IMR-90 (cell line): ENCODE data around the gene ANKFN1. TPM values are rescaled to one million over a fixed set of nuclear protein-coding genes. Genes with fewer than 3 reads are reported as not detected.

Experiments
- ATAC-seq: fragments of 200-7000 bp; cut with Tn5 transposase; 2 replicates; pipeline ENCODE4 v1.9.1; 2020; ENCODE audit warnings: low read depth, mild to moderate bottlenecking, moderate library complexity
- BruUV-seq: library from RNA; stranded (reverse); fragments of 400-500 nt; replicated peaks from 2 replicates; lab custom pipeline; 2021; lab: Mats Ljungman, UMichigan
- CTCF ChIA-PET: fragments of 300-600 bp; formaldehyde crosslinking; extraction: SDS; loops from one replicate; lab custom pipeline; 2021; ENCODE audit warnings: antibody characterized with exemption; lab: Yijun Ruan, JAX
- POLR2A ChIA-PET: fragments of 300-600 bp; sonication (Branson Sonifier 250); formaldehyde crosslinking; loops from one replicate; lab custom pipeline; 2022; ENCODE audit warnings: antibody characterized with exemption; ENCODE audit not compliant: unreplicated experiment; lab: Charles Lee
- DNase-seq: peaks from one replicate; pipeline ENCODE4 v3.0.0; 2013
- H2AFZ ChIP-seq: replicated peaks from 2 replicates; pipeline ENCODE3; 2013; ENCODE audit warnings: low read length, mild to moderate bottlenecking; ENCODE audit not compliant: poor library complexity
- H2AK5ac ChIP-seq: 2 replicates; pipeline ENCODE4 v1.6.1; 2013; ENCODE audit warnings: low read depth, low read length, inconsistent platforms
- H2AK9ac ChIP-seq: replicated peaks from 2 replicates; pipeline ENCODE3; 2013; ENCODE audit warnings: mild to moderate bottlenecking, low read depth, low read length, moderate library complexity; ENCODE audit not compliant: poor library complexity
- H2BK120ac ChIP-seq: 2 replicates; pipeline ENCODE4 v1.6.1; 2013; ENCODE audit warnings: low read depth, low read length, inconsistent platforms
- H2BK15ac ChIP-seq: 3 replicates; pipeline ENCODE4 v1.6.1; 2013; ENCODE audit warnings: low read depth, low read length, inconsistent platforms
- H2BK20ac ChIP-seq: 2 replicates; pipeline ENCODE4 v1.6.1; 2013; ENCODE audit warnings: low read depth, mild to moderate bottlenecking, inconsistent platforms, low read length, moderate library complexity
- H2BK5ac ChIP-seq: 2 replicates; pipeline ENCODE4 v1.6.1; 2013; ENCODE audit warnings: mild to moderate bottlenecking, low read depth, low read length, inconsistent platforms; ENCODE audit not compliant: poor library complexity, severe bottlenecking
- H3K14ac ChIP-seq: replicated peaks from 2 replicates; pipeline ENCODE4 v1.6.1; 2013; ENCODE audit warnings: low read depth, low read length, inconsistent platforms
- H3K18ac ChIP-seq: 2 replicates; pipeline ENCODE4 v1.6.1; 2013; ENCODE audit warnings: low read depth, low read length, control low read depth
- H3K23ac ChIP-seq: 2 replicates; pipeline ENCODE4 v1.6.1; 2013; ENCODE audit warnings: low read depth, low read length, inconsistent platforms
- H3K27ac ChIP-seq: 2 replicates; pipeline ENCODE4 v1.5.1; 2013; ENCODE audit warnings: mild to moderate bottlenecking, control low read depth, low read length; ENCODE audit not compliant: insufficient read depth
- H3K27me3 ChIP-seq: 2 replicates; pipeline ENCODE4 v1.6.1; 2013; ENCODE audit warnings: low read length; ENCODE audit not compliant: control insufficient read depth, insufficient read depth
- H3K36me3 ChIP-seq: 2 replicates; pipeline ENCODE4 v1.6.1; 2013; ENCODE audit warnings: low read length, mixed read lengths; ENCODE audit not compliant: control insufficient read depth, insufficient read depth
- H3K4ac ChIP-seq: 2 replicates; pipeline ENCODE4 v1.6.1; 2013; ENCODE audit warnings: low read depth, low read length, inconsistent platforms
- H3K4me1 ChIP-seq: 2 replicates; pipeline ENCODE4 v1.6.1; 2013; ENCODE audit warnings: low read length, mixed read lengths; ENCODE audit not compliant: control insufficient read depth, insufficient read depth
- H3K4me2 ChIP-seq: 2 replicates; pipeline ENCODE4 v1.6.1; 2013; ENCODE audit warnings: low read depth, mild to moderate bottlenecking, control low read depth, low read length, moderate library complexity
- H3K4me3 ChIP-seq: 2 replicates; pipeline ENCODE4 v1.5.1; 2013; ENCODE audit warnings: low read depth, mild to moderate bottlenecking, control low read depth, low read length, moderate library complexity; ENCODE audit not compliant: insufficient read depth
- H3K56ac ChIP-seq: 2 replicates; pipeline ENCODE4 v1.6.1; 2013; ENCODE audit warnings: low read length, inconsistent platforms; ENCODE audit not compliant: insufficient read depth; ENCODE audit errors: extremely low read depth
- H3K79me1 ChIP-seq, 2 experiments: 2 replicates each; pipeline ENCODE4 v1.6.1; 2013; ENCODE audit warnings: low read length in 2 of 2, inconsistent platforms in 1 of 2, low read depth in 1 of 2
- H3K9ac ChIP-seq: 2 replicates; pipeline ENCODE4 v1.6.1; 2013; ENCODE audit warnings: low read depth, low read length, control low read depth
- H3K9me1 ChIP-seq: 2 replicates; pipeline ENCODE4 v1.6.1; 2013; ENCODE audit warnings: low read length, inconsistent platforms; ENCODE audit not compliant: insufficient read depth
- H3K9me3 ChIP-seq: 2 replicates; pipeline ENCODE4 v1.6.1; 2013; ENCODE audit warnings: low read length; ENCODE audit not compliant: control insufficient read depth, insufficient read depth
- H4K20me1 ChIP-seq: 2 replicates; pipeline ENCODE4 v1.6.1; 2013; ENCODE audit warnings: low read length, inconsistent platforms; ENCODE audit not compliant: insufficient read depth
- H4K5ac ChIP-seq: 2 replicates; pipeline ENCODE4 v1.6.1; 2013; ENCODE audit warnings: mild to moderate bottlenecking, low read depth, low read length, control low read depth
- H4K8ac ChIP-seq, 2 experiments: 2 replicates each; pipeline ENCODE4 v1.6.1; 2013; ENCODE audit warnings: low read depth in 2 of 2, low read length in 2 of 2, control low read depth in 1 of 2, inconsistent platforms in 1 of 2
- H4K91ac ChIP-seq: 2 replicates; pipeline ENCODE4 v1.6.1; 2013; ENCODE audit warnings: low read depth, low read length, inconsistent platforms; ENCODE audit not compliant: insufficient read depth
- BHLHE40 ChIP-seq: fragments of 150-350 bp; IDR thresholded peaks from 2 replicates; pipeline ENCODE4 v1.6.1; 2016; ENCODE audit warnings: mild to moderate bottlenecking, low read depth, low read length
- CHD1 ChIP-seq: IDR thresholded peaks from 2 replicates; pipeline ENCODE4 v1.6.1; 2012; ENCODE audit warnings: low read depth, low read length, improper control_type of control experiment
- CTCF ChIP-seq: conservative IDR thresholded peaks from 2 replicates; pipeline ENCODE4 v1.5.1; 2012; ENCODE audit warnings: mild to moderate bottlenecking, low read depth, low read length, improper control_type of control experiment
- MAZ ChIP-seq: IDR thresholded peaks from 2 replicates; pipeline ENCODE4 v1.6.1; 2012; ENCODE audit warnings: low read depth, mild to moderate bottlenecking, low read length, improper control_type of control experiment, moderate library complexity, borderline replicate concordance
- MXI1 ChIP-seq: IDR thresholded peaks from 2 replicates; pipeline ENCODE4 v1.6.1; 2012; ENCODE audit warnings: low read depth, mild to moderate bottlenecking, low read length, moderate library complexity, borderline replicate concordance
- RAD21 ChIP-seq: IDR thresholded peaks from 2 replicates; pipeline ENCODE4 v1.6.1; 2012; ENCODE audit warnings: low read length, improper control_type of control experiment
- RCOR1 ChIP-seq: IDR thresholded peaks from 2 replicates; pipeline ENCODE4 v1.6.1; 2012; ENCODE audit warnings: mild to moderate bottlenecking, low read length, improper control_type of control experiment; ENCODE audit not compliant: insufficient replicate concordance
- SMC3 ChIP-seq: fragments of 150-350 bp; IDR thresholded peaks from 2 replicates; pipeline ENCODE4 v1.6.1; 2016; ENCODE audit warnings: low read depth, mild to moderate bottlenecking, antibody characterized with exemption, low read length, moderate library complexity
- WGBS, 2 experiments: methylation state at CpG; one replicate each; pipeline versions ENCODE4 v1.1.5 to v1.1.7; 2013; ENCODE audit warnings: missing lambda C conversion rate in 2 of 2; ENCODE audit not compliant: insufficient read length in 1 of 2; ENCODE audit errors: extremely low coverage in 2 of 2; 5-methylcytosine and 5-hydroxymethylcytosine counted together
- dilution Hi-C: fragments of 300-500 bp; cut with HindIII; formaldehyde crosslinking; loops from one replicate; pipeline ENCODE4 v1.14.3; 2018; ENCODE audit warnings: low sequenced_read_pairs; ENCODE audit not compliant: unreplicated experiment
- in situ Hi-C: fragments of 300-500 bp; cut with MboI; formaldehyde crosslinking; loops from 3 replicates; pipeline ENCODE4 v1.14.3; 2019; ENCODE audit warnings: low sequenced_read_pairs, inconsistent platforms, mixed read lengths
- intact Hi-C: fragments of 100-400 bp; cut with micrococcal nuclease; formaldehyde crosslinking; loops from 2 replicates; pipeline ENCODE4 v1.10.0; 2022
- polyA plus RNA-seq, 3 experiments: library from polyadenylated mRNA; depleted of rRNA; stranded (reverse); fragments of >200 nt; gene quantifications; 2 replicates each; pipeline ENCODE4 v1.2.3, GENCODE V29; 2012; ENCODE audit warnings: low replicate concordance in 1 of 3
- total RNA-seq: library from RNA; depleted of rRNA; stranded (reverse); fragments of >200 nt; gene quantifications from 2 replicates; pipeline ENCODE4 v1.2.3, GENCODE V29; 2012

Gene ANKFN1
- total and polyA plus RNA-seq, 2 of the 4 experiments (the other 2 are of a cell fraction) = not detected

- H2AK5ac ChIP-seq = no peak overlapping the region
- DNase-seq (no peak), ATAC-seq (no peak)
- H2BK15ac ChIP-seq = no peak overlapping the region
- no peak overlapping the region for H3K27ac ChIP-seq
- H2BK20ac ChIP-seq = no peak overlapping the region
- H3K56ac ChIP-seq = no peak overlapping the region
- no peaks in the 10 kb centered on the region for H3K79me1 ChIP-seq
- TF ChIP-seq CHD1 (no peak), RCOR1 (no peak), RAD21 (no peak), MAZ (no peak), MXI1 (no peak), SMC3 (no peak), CTCF (no peak), BHLHE40 (no peak)
- intact Hi-C loops = no loop called here
- no peak overlapping the region for H4K5ac ChIP-seq
- H3K14ac ChIP-seq = no peak overlapping the region
- no peaks in the 10 kb centered on the region for H3K4me1 ChIP-seq
- no peak overlapping the region for H4K8ac ChIP-seq
- no peak overlapping the region for H2BK5ac ChIP-seq
- no peak overlapping the region for H3K4me3 ChIP-seq
- in situ Hi-C loops = no loop called here
- H3K23ac ChIP-seq = no peak overlapping the region
- H2BK120ac ChIP-seq = no peak overlapping the region
- no peak overlapping the region for H3K9ac ChIP-seq
- no peak overlapping the region for H2AFZ ChIP-seq
- no peaks in the 10 kb centered on the region for H3K9me1 ChIP-seq
- no peak overlapping the region for H3K18ac ChIP-seq
- no peaks in the 10 kb centered on the region for H3K9me3 ChIP-seq
- POLR2A ChIA-PET = no interaction called here
- no TSS peak for BruUV-seq
- H2AK9ac ChIP-seq = no peak overlapping the region
- H4K91ac ChIP-seq = no peak overlapping the region
- H3K4me2 ChIP-seq = no peak overlapping the region
- CTCF ChIA-PET = interaction anchor here (1.8 kb wide), 1 partner anchor 12 kb away, joined by 4 read pairs; no protein-coding TSS in a partner anchor
- no CpG with 5 or more reads among the region's 2 CpGs for WGBS, 2 experiments
- H4K20me1 ChIP-seq = no peaks in the 10 kb centered on the region
- no peak overlapping the region for H3K4ac ChIP-seq
- dilution Hi-C loops = no loop called here
- H3K36me3 ChIP-seq = no peaks in the 10 kb centered on the region
- no peaks in the 10 kb centered on the region for H3K27me3 ChIP-seq
Observed at GRCh38 chr17:56244268-56244890, 91.1 kb downstream of the ANKFN1 start.
